Measurements from ENCODE around the gene FARP1.

FARP1 gene

GRCh38 chr13:98460516-98460915, 317.6 kb downstream of the FARP1 start:
- CTCF ChIA-PET: interaction anchor here (1.4 kb wide), 1 partner anchor 11 kb away, joined by 4 read pairs; no protein-coding TSS in a partner anchor

DNA sequence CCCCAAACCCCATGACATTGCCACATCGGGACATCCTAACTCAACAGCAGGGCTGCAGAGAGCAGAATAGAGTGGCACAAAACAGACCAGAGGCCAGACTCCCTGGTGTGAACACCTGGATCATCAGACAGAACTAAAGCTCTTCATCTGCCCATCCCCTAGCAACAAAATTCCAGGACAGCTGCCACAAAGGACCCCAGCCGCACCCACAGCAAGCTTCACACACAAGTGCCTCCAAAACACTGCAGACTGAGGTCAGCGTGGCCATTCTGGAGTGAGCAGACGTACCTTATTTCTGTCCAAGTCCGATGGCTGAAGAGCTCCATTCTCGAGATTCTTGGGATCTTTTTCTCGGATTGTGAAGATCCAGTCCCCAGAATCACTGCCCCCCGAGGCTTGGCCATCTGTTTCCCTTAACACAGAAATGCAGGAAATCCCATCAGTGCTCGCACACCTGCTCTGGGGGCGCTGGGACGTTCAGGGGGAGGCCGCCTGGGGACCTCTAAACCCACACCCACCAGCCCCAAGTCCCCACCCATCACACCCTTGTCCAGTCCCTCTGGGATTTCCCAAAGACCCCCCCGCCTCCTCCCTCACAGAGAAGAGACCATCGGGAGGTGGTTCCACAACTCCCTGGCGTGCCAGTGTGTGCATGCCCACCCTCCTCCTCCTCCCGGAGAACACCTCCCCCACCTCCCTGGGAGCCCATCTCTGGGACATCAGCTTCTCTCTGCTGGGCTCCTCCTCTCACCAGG, 318.8 kb downstream of the FARP1 start:
- ChIA-PET POLR2A (no interaction called here), CTCF (interaction anchor here (1.2 to 1.4 kb wide), 3 partner anchors 10 to 192 kb away, joined by 4 to 7 read pairs (median 6); no protein-coding TSS in a partner anchor)
- TF ChIP-seq, protein P1, sequence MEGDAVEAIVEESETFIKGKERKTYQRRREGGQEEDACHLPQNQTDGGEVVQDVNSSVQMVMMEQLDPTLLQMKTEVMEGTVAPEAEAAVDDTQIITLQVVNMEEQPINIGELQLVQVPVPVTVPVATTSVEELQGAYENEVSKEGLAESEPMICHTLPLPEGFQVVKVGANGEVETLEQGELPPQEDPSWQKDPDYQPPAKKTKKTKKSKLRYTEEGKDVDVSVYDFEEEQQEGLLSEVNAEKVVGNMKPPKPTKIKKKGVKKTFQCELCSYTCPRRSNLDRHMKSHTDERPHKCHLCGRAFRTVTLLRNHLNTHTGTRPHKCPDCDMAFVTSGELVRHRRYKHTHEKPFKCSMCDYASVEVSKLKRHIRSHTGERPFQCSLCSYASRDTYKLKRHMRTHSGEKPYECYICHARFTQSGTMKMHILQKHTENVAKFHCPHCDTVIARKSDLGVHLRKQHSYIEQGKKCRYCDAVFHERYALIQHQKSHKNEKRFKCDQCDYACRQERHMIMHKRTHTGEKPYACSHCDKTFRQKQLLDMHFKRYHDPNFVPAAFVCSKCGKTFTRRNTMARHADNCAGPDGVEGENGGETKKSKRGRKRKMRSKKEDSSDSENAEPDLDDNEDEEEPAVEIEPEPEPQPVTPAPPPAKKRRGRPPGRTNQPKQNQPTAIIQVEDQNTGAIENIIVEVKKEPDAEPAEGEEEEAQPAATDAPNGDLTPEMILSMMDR (IDR thresholded peaks at IDR 0.05; ENCODE audit: control extremely low read depth, extremely low read depth, low read depth, missing control alignments): no peak
- DNase-seq (ENCODE audit: extremely low spot score): no peak

More at GRCh38 chr13:98460516-98460915, 317.6 kb downstream of the FARP1 start:
- no peak for DNase-seq (ENCODE audit: extremely low spot score)
- TF ChIP-seq, protein P1 (IDR thresholded peaks at IDR 0.05; ENCODE audit: control extremely low read depth, extremely low read depth, low read depth, missing control alignments): no peak
- POLR2A ChIA-PET: no interaction called here

- TF ChIP-seq, protein P1 (IDR thresholded peaks at IDR 0.05; ENCODE audit: control extremely low read depth, extremely low read depth, low read depth, missing control alignments): no peak
- no peak for DNase-seq (ENCODE audit: extremely low spot score)
- POLR2A ChIA-PET: no interaction called here
- CTCF ChIA-PET: interaction anchor here (1.3 kb wide), 1 partner anchor 191 kb away, joined by 6 read pairs; no protein-coding TSS in a partner anchor
Measured at GRCh38 chr13:98462241-98462882, 319.5 kb downstream of the FARP1 start.

- ChIA-PET CTCF (interaction anchor here (1.0 kb wide), 1 partner anchor 11 kb away, joined by 3 read pairs; no protein-coding TSS in a partner anchor), POLR2A (no interaction called here)
- TF ChIP-seq, protein P1 (IDR thresholded peaks at IDR 0.05; ENCODE audit: control extremely low read depth, extremely low read depth, low read depth, missing control alignments): no peak
- no peak for DNase-seq (ENCODE audit: extremely low spot score)
Measured at GRCh38 chr13:98462946-98463345, 320.1 kb downstream of the FARP1 start.

GRCh38 chr13:98466634-98467236, 323.8 kb downstream of the FARP1 start:
- no peak for DNase-seq (ENCODE audit: extremely low spot score)
- TF ChIP-seq, protein P1 (IDR thresholded peaks at IDR 0.05; ENCODE audit: control extremely low read depth, extremely low read depth, low read depth, missing control alignments): peak; percentile 48
- ChIA-PET POLR2A (no interaction called here), CTCF (interaction anchor here (0.6 to 3.3 kb wide), 13 partner anchors 9 to 611 kb away, joined by 3 to 16 read pairs (median 4); no protein-coding TSS in a partner anchor)

- POLR2A ChIA-PET: no interaction called here
- CTCF ChIA-PET: interaction anchor here (0.6 to 3.3 kb wide), 14 partner anchors 8 to 612 kb away, joined by 3 to 16 read pairs (median 4); no protein-coding TSS in a partner anchor
- TF ChIP-seq, protein P1 (IDR thresholded peaks at IDR 0.05; ENCODE audit: control extremely low read depth, extremely low read depth, low read depth, missing control alignments): no peak
- DNase-seq (ENCODE audit: extremely low spot score): no peak
Measured at GRCh38 chr13:98467263-98467985, 324.5 kb downstream of the FARP1 start.
